ENCODE results near the gene TXLNA.

The TXLNA gene

GRCh38 chr1:32197837-32198236, 18.4 kb downstream of the TXLNA start:
- H3K27ac ChIP-seq: no peak overlapping the region
- TF ChIP-seq, protein P1, sequence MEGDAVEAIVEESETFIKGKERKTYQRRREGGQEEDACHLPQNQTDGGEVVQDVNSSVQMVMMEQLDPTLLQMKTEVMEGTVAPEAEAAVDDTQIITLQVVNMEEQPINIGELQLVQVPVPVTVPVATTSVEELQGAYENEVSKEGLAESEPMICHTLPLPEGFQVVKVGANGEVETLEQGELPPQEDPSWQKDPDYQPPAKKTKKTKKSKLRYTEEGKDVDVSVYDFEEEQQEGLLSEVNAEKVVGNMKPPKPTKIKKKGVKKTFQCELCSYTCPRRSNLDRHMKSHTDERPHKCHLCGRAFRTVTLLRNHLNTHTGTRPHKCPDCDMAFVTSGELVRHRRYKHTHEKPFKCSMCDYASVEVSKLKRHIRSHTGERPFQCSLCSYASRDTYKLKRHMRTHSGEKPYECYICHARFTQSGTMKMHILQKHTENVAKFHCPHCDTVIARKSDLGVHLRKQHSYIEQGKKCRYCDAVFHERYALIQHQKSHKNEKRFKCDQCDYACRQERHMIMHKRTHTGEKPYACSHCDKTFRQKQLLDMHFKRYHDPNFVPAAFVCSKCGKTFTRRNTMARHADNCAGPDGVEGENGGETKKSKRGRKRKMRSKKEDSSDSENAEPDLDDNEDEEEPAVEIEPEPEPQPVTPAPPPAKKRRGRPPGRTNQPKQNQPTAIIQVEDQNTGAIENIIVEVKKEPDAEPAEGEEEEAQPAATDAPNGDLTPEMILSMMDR (conservative IDR thresholded peaks at IDR 0.05): no peak

GRCh38 chr1:32198237-32199042, 19.0 kb downstream of the TXLNA start:
- TF ChIP-seq, protein P1 (conservative IDR thresholded peaks at IDR 0.05): no peak

DNA sequence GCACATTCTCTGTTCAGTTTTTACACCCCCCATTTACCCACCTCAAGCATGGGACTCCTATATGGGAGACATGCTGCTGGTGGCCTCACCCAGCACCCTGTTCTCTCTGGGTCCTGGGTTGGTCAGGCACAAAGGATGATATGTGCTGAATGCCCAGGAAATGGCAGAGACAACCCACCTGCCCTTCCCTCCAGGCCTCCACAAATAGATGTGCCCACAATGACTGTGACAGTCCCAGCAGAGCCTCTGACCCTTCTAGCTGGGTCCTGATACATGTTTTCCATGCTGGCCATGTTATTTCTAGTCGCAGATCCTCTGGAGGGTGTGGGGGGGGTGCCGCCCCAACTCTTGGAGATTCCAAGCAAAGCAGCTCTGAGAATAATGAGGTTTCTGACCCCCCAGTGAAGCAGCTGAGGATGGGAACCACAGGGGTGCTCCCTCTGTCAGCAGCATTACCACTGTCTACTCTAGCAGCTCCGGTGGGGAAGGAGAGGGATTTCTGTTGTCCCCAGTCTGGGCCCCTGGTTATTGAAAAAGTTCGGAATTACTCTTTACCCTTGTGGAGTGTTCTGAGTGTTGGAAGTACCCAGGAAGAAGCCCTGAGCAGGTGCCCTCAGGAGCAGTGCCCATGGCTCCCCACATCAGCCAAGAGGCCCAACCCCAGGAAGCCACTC, 19.7 kb downstream of the TXLNA start:
- peak overlapping the region; percentile 73 for H3K27ac ChIP-seq
- TF ChIP-seq, protein P1 (conservative IDR thresholded peaks at IDR 0.05): no peak

More at GRCh38 chr1:32198237-32199042, 19.0 kb downstream of the TXLNA start:
- peak overlapping the region; percentile 73; the same call in 1 of the 2 replicates for H3K27ac ChIP-seq

GRCh38 chr1:32199717-32200072, 20.2 kb downstream of the TXLNA start:
- TF ChIP-seq, protein P1 (conservative IDR thresholded peaks at IDR 0.05): no peak
- peak overlapping the region; percentile 73 for H3K27ac ChIP-seq

DNA sequence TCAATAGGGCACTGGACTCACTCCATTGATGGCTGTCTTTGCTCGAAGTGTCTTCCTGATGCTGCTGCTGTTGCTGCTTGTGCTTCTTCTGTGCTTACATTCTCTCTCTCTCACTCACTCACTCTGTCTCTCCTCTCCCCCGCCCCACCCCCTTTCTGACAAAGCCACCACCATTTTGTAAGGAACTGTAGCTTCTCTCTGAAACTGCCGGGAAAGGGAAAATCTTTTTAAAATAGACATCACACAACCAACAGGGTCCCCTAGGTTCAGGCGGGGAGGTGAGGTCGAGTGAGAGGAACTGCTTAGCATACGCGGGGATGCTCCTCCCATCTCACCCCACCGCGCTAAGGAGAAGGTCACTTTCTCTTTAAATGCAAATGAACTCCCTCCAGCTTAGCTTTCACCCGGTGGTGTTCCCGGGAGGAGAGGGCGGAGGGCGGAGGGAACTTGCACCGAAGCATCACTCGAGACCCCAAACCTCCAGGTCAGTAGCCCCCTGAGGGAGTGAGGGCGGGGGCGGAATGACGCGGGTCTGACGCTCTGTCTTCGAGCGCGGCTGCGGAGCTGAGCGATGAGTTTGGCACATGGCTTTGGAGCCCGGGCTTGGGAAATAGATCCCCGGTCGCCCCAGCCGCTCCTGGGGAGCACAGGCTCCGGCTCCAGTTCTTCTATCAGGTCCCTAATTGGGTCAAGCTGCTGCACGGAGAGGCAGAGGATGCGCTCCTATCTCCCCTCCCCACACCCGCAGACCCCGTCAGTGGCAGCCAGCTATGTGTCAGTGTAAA, 20.9 kb downstream of the TXLNA start, which contains the start of gene CCDC28B:
Gene CCDC28B (plus strand): TSS at position 370 of the 785 bp plus-strand sequence. CDS start 1,341 bp downstream, outside the sequence.
- H3K27ac ChIP-seq: peak within 1 kb of the TSS; percentile 73
- TF ChIP-seq, protein P1 (conservative IDR thresholded peaks at IDR 0.05): no peak

DNA sequence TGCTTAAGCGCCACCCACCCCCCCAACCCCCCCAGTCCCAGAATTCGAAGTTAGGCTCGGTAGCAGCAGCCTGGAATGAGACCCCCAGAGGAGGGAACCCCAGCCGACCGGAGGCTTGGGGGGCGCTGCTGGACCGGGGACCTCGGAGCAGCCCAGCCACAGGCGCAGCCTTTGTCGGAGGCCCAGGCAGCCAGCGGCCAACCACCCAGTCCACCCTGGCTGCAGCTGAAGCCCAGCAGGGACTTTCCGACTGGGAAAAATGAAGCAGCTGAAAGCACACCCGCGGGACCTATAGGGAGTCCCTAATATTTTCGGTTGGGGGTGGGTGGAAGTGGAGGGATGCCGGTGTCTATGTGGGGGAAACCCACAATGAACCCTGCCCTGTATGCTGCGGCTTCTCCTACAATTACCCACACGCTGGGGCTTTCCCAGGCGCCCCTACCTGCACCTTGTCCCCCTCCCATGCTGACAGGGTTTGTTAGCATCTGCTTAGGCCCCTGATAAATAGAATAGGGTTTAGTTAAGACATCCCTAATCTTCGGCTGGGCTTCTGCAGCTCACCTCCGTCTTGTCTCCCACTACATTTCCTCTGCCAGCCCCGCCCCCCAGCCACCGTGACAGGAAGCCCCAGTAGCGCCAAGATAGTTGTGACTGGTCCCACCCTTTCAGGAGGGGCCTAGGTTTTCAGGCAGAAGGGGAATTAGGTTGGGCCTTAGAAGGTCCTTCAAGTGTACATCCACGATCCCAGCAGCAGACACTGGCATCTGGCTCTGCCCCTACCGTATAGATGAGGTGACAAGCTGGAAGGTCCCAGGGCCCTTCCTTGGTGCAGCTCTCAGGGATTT, 21.8 kb downstream of the TXLNA start:
- peak overlapping the region; percentile 73 for H3K27ac ChIP-seq
- TF ChIP-seq, protein P1 (conservative IDR thresholded peaks at IDR 0.05): no peak

Measured in VCaP (cell line).